Activated T-cell treated with anti-CD3 and anti-CD28 coated beads, Interleukin-2, amount 50 U/mL, for 48 hours (primary cell): ENCODE measurements around the gene NOXO1.
"Not testable (repeated sequence)": the region's sequence is repeated elsewhere in the genome, so short reads cannot be mapped to it uniquely, and the experiment has no call there.

Experiments
- DNase-seq, 2 experiments: peaks; one replicate each; pipeline ENCODE4 v3.0.0-alpha.2; 2020

Gene NOXO1

DNA sequence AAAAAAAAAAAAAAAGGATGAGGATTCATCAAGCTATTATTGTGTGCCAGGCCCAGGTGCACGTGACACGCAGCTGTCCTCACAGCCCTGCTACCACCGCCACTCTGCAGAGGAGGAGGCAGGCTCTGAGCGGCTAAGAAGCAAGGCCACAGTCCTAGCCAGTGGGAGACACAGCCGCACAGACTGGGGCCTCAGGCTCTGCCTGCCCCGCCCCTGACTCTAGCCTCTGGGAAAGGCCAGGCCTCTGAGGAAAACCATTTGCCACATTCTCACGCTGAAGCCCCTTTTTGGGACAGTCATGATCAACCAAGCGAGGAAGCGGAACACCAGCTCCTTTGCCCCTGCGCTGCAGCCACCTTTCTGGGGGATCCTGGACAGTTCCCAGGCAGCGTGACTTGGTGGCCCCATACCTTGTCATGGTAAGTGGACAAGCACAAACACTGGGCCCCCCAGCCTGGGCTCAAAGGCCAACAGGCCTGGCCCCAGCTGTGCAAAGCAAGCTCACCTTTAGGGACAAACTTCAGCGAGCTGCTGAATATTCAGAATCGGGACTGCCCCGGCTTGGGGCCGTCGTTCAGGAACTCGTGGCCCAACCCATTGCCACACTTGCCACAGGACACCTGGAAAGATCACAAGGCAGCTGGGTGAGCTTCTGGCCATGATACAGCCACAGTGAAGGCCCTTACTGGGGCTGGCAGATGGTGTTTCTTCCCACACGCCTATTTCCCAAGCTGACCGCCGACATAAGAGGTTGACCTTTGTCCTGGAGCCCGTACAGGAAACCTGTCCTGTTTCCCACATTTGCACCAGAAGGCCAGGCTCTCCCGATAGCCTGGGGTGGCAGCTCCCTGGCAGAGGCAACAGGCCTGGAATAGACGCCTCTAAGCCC, 40.8 kb downstream of the NOXO1 start:
- no peak for DNase-seq

DNA sequence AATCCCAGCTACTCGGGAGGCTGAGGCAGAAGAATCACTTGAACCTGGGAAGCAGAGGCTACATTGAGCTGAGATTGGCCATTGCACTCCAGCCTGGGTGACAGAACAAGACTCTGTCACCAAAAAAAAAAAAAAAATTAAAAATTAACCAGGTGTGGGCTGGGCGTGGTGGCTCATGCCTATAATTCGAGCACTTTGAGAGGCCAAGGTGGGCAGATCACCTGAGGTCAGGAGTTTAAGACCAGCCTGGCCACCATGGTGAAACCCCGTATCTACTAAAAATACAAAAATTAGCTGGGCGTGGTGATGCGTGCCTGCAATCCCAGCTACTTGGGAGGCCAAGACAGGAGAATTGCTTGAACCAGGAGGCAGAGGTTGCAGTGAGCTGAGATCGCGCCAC, 41.4 kb downstream of the NOXO1 start:
- not testable (repeated sequence) for DNase-seq

DNA sequence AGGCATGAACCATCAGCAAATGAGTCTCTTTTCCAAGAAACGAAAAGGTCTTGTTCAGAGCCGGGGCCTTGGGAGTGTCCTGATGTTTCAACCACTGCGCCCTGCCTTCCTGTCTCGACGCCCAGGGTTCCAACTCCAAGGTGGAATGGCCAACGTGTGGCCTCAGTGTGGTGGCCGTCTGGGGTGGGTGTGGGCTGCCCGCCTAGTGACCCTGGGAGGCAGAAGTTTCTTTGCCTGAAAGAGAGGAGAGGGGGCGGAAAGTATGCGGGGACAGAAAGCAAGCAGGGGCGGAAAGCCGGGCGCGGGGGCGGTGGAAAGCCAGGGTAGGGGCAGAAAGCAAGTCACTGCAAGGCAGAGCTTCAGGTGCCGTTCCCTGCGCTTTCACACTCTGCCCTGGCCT, 42.4 kb downstream of the NOXO1 start:
- DNase-seq = no peak

DNA sequence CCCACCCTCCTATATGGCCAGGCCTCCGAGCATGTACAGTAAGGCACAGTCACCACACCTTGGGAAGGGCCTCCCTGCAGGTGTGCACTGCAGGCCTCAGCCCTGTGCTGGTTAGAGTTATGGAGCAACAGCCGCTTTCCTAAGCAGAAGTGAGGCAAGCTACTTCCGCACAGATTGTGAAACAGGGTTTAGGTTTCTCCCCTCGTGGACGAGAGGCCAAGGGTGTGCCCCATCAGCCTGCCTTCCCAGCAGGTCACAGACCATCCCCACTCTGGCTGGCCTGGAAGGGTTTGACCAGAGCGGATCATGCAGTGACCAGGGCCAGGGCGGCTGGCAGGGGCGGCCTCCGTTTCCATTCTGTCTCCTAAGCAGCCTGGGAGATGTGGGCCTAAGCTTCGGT, 43.0 kb downstream of the NOXO1 start:
- DNase-seq = no peak

DNA sequence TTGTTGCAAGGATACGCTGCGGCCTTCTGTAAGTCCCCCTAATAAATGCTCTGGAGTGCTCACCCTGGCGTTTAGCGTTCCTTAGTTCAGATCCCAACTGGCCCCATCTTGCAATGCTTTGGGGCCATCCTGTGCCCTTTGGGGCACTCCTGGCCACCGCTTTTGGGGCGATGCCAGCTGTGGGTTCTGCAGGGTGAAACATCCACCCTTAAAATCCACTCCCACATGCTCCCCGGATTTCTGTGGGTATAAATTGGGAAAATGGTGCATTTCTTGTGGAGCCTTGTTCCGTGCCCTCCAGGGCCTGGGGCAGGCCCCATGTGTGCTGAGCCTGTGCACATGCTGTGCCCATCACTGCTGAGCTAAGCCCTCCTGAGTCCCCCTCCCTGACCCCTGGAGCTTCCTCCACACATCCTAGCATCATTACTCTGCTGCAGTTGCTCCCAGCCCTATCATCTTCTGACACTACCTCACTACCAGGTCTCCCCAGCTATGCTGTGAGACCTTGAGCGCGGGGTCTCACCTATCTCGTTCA, 44.3 kb downstream of the NOXO1 start:
- no peak for DNase-seq

DNA sequence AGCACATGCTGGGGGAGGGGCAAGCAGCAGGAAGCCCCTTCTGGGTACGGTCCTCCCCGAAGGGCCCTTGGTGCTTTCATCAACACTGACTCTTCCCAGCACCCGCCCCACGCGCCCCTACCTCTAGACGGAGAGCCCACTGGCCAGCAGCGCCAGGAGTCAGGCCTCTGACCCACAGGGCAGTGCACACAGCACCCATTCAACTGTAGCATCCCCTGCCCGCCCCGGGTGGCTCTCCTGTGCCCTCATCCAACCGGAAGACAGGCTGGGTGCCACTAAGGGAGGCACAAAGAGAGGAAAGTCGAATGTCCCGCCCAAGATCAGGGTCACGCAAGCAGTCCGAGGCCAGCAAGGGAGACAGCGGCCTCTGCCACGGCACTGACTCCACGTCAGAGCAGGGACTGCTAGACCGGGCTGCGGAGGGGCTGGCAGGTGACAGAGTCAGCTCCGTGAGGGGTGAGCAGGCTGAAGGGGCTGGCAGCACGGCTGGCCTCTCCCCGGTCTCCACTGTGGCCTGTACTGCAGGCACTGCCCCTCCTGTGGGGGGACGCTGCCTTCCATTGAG, 48.1 kb downstream of the NOXO1 start:
- DNase-seq = no peak

DNA sequence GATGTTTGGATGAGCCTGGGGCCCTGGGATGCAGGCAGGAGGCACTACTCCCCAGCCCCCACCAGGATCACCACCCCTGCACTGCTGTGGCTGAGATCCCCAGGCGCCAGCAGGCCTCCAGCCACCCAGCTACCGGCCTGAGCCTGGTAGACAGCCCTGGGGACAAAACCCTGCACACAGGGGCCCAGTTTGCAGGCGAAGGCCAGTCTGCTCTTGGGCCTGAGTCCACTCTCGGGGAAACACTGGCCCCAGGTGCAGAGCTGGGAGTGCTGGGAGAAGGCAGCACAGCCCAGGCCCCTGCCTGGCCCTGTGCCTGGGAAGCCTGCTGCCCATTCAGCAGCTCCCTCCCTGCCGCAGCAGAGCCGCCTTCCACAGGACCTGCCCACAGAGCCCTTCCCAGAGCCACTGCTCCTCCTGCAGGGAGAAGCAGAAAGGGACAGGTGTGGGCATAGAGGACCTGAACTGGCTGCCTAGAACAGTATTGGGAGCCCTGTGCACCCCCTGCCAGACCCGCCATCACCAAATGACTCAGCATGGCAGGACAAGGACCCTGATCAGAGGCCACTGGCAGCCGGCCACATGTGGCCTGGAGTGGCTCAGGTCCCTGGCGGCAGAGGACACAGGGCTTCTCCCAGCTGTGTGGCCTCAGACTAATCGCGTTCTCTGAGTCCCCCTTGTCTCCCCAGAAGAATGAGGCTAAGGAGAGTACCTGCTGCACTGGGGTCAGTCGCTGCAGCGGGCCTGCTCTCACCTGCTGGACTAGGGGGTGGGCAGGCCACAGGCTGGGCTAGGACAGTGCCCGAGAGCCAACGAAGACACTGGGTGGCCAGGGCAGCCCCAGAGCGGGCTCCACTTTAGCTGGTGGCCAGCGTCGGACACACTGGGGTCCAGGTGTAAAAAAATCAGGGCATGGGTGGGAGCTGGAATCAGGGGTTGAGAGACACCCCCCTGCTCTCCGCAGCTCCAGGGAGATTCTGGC, 48.9 kb downstream of the NOXO1 start:
- no peak for DNase-seq

DNA sequence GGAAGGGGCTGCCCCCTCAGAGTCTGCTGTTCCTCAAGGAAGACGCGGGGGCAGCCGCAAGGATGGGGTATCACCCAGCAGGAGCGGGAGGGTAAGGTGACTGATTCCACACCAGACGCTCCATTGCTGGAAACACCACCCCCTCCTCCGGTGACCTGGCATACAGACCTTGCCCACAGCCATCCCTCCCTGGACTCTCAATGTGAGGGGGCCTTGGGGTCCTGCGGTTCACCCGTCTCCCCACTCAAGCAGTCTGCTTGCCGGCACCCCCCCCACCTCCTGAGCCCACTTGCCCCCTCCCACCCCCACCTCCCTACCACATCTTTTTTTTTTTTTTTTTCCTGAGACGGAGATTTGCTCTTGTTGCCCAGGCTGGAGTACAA, 50.9 kb downstream of the NOXO1 start:
- DNase-seq = no peak

DNA sequence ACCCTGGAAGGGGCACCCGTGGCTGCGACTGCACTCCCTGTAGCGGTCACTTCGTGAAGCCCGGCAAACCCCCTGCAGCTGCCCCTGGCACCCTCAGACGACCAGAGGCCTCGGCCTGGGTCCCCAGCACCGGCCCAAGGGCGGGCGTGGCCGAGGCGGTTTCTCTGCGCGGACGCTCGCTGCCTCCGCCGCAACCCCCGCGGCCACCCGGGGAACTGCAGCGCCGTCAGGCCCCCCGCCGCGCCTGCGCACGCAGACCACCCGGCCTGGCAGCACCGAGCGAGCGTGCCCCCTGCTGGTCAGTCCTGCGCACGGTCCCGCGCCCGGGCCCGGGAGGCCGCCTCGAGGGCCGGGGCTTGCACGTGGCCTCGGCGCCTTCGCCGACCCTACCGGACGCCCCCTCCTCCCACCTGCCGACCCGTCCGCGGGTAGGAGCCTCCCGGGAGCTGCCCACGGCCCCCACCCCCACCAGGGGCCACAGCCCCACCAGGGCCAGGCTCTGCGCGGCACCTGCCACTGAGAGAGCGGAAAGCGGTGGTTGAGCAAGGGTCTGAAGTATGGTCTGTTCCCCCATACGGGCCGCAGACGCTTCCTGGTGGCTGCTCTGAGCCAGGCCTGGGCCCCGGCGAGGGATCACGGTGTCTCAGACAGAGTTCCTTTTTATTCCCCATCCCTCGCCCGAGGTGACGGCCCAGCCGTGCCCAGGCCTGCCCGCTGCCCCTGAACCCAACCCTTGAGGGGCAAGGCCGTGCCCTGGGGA, 51.5 kb downstream of the NOXO1 start:
- DNase-seq = peak; percentile 96 to 97

DNA sequence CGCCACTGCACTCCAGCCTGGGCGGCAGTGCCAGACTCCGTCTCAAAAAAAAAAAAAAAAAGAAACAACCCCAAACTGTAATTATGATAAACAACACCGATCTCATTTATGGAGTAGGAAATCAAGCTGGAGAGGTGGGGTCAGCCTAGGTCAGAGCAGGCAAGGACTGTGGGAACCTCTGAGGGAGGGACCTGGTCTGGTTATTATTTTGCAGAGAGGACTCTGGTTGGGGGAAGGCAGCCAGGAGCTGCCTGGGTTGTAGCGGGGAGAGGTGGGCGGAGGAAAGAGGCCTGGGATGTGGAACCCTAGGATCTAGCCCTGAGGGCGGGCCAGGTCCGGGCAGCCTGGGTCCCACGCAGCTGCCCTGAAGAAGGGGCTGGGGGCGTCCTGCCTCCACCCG, 52.2 kb downstream of the NOXO1 start:
- no peak for DNase-seq
